Adrenal gland (tissue), 5 donors: Measurements from ENCODE around the gene RIN1.

ENCODE experiments used
- CTCF ChIP-seq, 6 experiments: fragments of 450-650 bp in 4 of 6; fragments of 200-600 bp in 2 of 6; sonication (generic) in 1 of 6; IDR thresholded peaks; 1 replicate in 5 of 6; 2 replicates in 1 of 6; pipeline versions ENCODE4 v1.5.1 to v1.8.0; 2016 to 2021; ENCODE audit warnings: antibody characterized with exemption in 6 of 6, mild to moderate bottlenecking in 2 of 6, moderate library complexity in 1 of 6
- POLR2A ChIP-seq, 2 donors: fragments of 450-650 bp; IDR thresholded peaks; one replicate each; pipeline ENCODE4 v1.6.1; 2017; ENCODE audit warnings: antibody characterized with exemption in 2 of 2, mild to moderate bottlenecking in 2 of 2, moderate library complexity in 1 of 2
- donor health status: DM: no; HTN: no; CAD: no.

DNA sequence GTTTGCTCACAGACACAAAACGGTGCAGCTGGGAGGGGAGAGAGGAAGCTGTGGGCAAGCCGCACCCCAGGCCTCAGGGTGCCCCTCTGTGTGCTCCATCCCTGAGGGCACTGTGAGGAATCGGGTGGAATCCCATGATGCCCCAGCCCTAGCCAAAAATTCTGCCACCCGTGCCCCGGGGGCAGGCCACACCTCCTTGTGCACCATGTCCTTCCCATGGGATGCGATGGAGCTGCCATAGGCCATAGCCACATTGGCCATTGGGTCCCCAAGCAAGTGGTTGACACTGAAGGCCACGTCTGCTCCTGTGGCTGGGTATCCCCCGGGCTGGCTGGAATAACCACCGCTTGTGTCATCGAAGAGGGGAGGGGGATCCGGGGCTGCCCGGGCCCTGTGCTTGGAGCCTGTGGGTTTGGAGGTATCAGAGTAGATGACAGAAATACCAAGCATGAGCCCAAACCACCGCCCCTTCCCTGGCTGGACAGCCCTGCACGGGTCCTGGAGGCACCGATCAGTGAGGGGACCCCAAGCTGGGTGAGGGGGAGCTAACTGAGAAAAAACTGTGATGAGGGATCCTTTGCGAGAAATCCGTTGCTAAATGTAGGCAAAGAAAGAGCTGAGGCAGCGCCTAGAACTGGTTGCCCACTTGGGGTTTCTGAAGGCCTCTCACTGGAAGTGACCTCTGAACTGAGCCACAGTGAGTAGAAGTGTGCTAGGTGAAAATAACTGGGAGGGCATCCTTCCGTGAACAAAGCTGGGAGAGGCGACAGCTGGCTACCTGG is 48.2 kb downstream of the RIN1 start:
- TF ChIP-seq CTCF (IDR thresholded peaks at IDR 0.05): no peak
- TF ChIP-seq POLR2A (IDR thresholded peaks at IDR 0.05): no peak
